Body of pancreas (tissue), 4 donors: ENCODE measurements around the gene NME9. TPM values are rescaled to one million over a fixed set of nuclear protein-coding genes. Genes with fewer than 3 reads are reported as not detected.

Experiments used
- ATAC-seq: fragments of 150-250 bp; one replicate; pipeline ENCODE4 v1.9.1; 2016
- DNase-seq, 4 donors: peaks; one replicate each; pipeline ENCODE4 v3.0.0-alpha.2; 2019
- H3K27ac ChIP-seq, 4 donors: fragments of 200-600 bp; sonication (generic); 1 replicate in 3 of 4; 2 replicates in 1 of 4; pipeline versions ENCODE4 v1.5.1 to v1.6.1; 2016 to 2019; ENCODE audit warnings: mild to moderate bottlenecking in 1 of 4, mixed read lengths in 1 of 4, moderate library complexity in 1 of 4
- H3K27me3 ChIP-seq, 2 donors: fragments of 200-600 bp; sonication (generic); one replicate each; pipeline ENCODE4 v1.6.0; 2016; ENCODE audit warnings: mild to moderate bottlenecking in 1 of 2
- H3K36me3 ChIP-seq, 2 donors: fragments of 200-600 bp; sonication (generic); replicated peaks in 1 of 2; 2 replicates each; pipeline ENCODE4 v1.5.1; 2016; ENCODE audit warnings: low read depth in 2 of 2; ENCODE audit not compliant: insufficient read depth in 1 of 2
- H3K4me1 ChIP-seq: fragments of 200-600 bp; sonication (generic); one replicate; pipeline ENCODE4 v1.6.0; 2016
- H3K4me3 ChIP-seq, 2 donors: fragments of 200-600 bp; sonication (generic); 1 replicate in 1 of 2; 2 replicates in 1 of 2; pipeline ENCODE4 v1.5.1; 2016 to 2019
- H3K9me3 ChIP-seq, 3 donors: fragments of 200-600 bp; sonication (generic); 1 replicate in 2 of 3; 2 replicates in 1 of 3; pipeline ENCODE4 v1.5.1; 2016
- CTCF ChIP-seq, 7 experiments: fragments of 450-650 bp in 4 of 7; fragments of 200-600 bp in 3 of 7; sonication (generic) in 3 of 7; IDR thresholded peaks; one replicate each; pipeline ENCODE4 v1.5.1; 2016 to 2019; ENCODE audit warnings: antibody characterized with exemption in 7 of 7
- POLR2A ChIP-seq, 3 donors: fragments of 450-650 bp; IDR thresholded peaks; one replicate each; pipeline ENCODE4 v1.6.1; 2016; ENCODE audit warnings: antibody characterized with exemption in 3 of 3, mild to moderate bottlenecking in 2 of 3
- WGBS, 2 donors: methylation state at CpG; one replicate each; pipeline ENCODE4 v1.1.5; 2017; 5-methylcytosine and 5-hydroxymethylcytosine counted together
- intact Hi-C: fragments of 100-400 bp; cut with DNase I; formaldehyde crosslinking; loops from one replicate; pipeline ENCODE4 v1.15.1; 2023
- total RNA-seq, 2 donors: library from RNA; depleted of rRNA; stranded (reverse); fragments of >200 nt; gene quantifications; one replicate each; pipeline ENCODE4 v1.1.0, GENCODE V29; 2016

The NME9 gene
- total RNA-seq, 2 donors from 2014 or later = 1.3 TPM; not detected in 1

- DNase-seq (no peak), ATAC-seq (no peak)
- Histone ChIP-seq H3K9me3 (no peaks in the 10 kb centered on the region), H3K4me3 (no peak overlapping the region), H3K36me3 (peaks cover 0 to 3% of the 10 kb centered on the region in 2 donors), H3K4me1 (no peaks in the 10 kb centered on the region), H3K27me3 (no peaks in the 10 kb centered on the region), H3K27ac (no peak overlapping the region)
- WGBS, 2 donors = 95 to 97% methylated on average over 2 of the region's 2 CpGs
- intact Hi-C loops = no loop called here
- TF ChIP-seq POLR2A (IDR thresholded peaks at IDR 0.05) = no peak
- TF ChIP-seq CTCF (IDR thresholded peaks at IDR 0.05) = no peak
Observed at GRCh38 chr3:138284957-138285477, 44.6 kb downstream of the NME9 start.

- DNase-seq = no peak
- 97 to 100% methylated on average over 1 of the region's 1 CpG for WGBS, 2 donors
- Histone ChIP-seq H3K36me3 (peaks cover 0 to under 1% of the 10 kb centered on the region in 2 donors), H3K4me3 (no peak overlapping the region), H3K27me3 (no peaks in the 10 kb centered on the region), H3K4me1 (no peaks in the 10 kb centered on the region), H3K9me3 (no peaks in the 10 kb centered on the region), H3K27ac (no peak overlapping the region)
- intact Hi-C loops = no loop called here
- ATAC-seq = no peak
- no peak for TF ChIP-seq POLR2A (IDR thresholded peaks at IDR 0.05)
- no peak for TF ChIP-seq CTCF (IDR thresholded peaks at IDR 0.05)
Observed at GRCh38 chr3:138284079-138284478, 45.6 kb downstream of the NME9 start.

GRCh38 chr3:138282836-138283235, 46.8 kb downstream of the NME9 start:
- no peaks in the 10 kb centered on the region for H3K27me3 ChIP-seq
- ATAC-seq (no peak), DNase-seq (no peak)
- no peak overlapping the region for H3K4me3 ChIP-seq
- intact Hi-C loops = no loop called here
- H3K36me3 ChIP-seq = no peaks in the 10 kb centered on the region
- H3K9me3 ChIP-seq = no peaks in the 10 kb centered on the region
- no peak overlapping the region for H3K27ac ChIP-seq
- H3K4me1 ChIP-seq = no peaks in the 10 kb centered on the region
- 96 to 97% methylated on average over 2 of the region's 2 CpGs for WGBS, 2 donors
- TF ChIP-seq POLR2A (IDR thresholded peaks at IDR 0.05) (no peak), CTCF (IDR thresholded peaks at IDR 0.05) (no peak)

GRCh38 chr3:138281561-138281960, 48.1 kb downstream of the NME9 start:
- Histone ChIP-seq H3K4me1 (no peaks in the 10 kb centered on the region), H3K27me3 (no peaks in the 10 kb centered on the region), H3K4me3 (no peak overlapping the region), H3K9me3 (no peaks in the 10 kb centered on the region), H3K27ac (no peak overlapping the region), H3K36me3 (no peaks in the 10 kb centered on the region)
- TF ChIP-seq CTCF (IDR thresholded peaks at IDR 0.05) (no peak), POLR2A (IDR thresholded peaks at IDR 0.05) (no peak)
- no peak for DNase-seq
- intact Hi-C loops = no loop called here
- no peak for ATAC-seq
- WGBS, 2 donors = 94 to 98% methylated on average over 3 of the region's 3 CpGs

GRCh38 chr3:138271189-138271794, 58.4 kb downstream of the NME9 start:
- no peaks in the 10 kb centered on the region for H3K9me3 ChIP-seq
- WGBS, 2 donors = 92 to 96% methylated on average over 2 of the region's 2 CpGs
- H3K4me1 ChIP-seq = no peaks in the 10 kb centered on the region
- ATAC-seq (no peak), DNase-seq (no peak)
- intact Hi-C loops = no loop called here
- no peaks in the 10 kb centered on the region for H3K27me3 ChIP-seq
- no peak for TF ChIP-seq POLR2A (IDR thresholded peaks at IDR 0.05)
- TF ChIP-seq CTCF (IDR thresholded peaks at IDR 0.05) = no peak
- H3K27ac ChIP-seq = no peak overlapping the region
- peaks cover 0 to 14% of the 10 kb centered on the region in 2 donors for H3K36me3 ChIP-seq
- H3K4me3 ChIP-seq = no peak overlapping the region
